GM04503 (cell line): ENCODE measurements around the gene WASF2.
A peak's percentile ranks its signal among the peaks of the same experiment; 100 is the strongest.
"Not testable (repeated sequence)": the region's sequence is repeated elsewhere in the genome, so short reads cannot be mapped to it uniquely, and the experiment has no call there.

ENCODE experiments used
- DNase-seq: peaks from one replicate; pipeline ENCODE4 v3.0.0-alpha.2; 2012; ENCODE audit warnings: low read depth

WASF2 gene

GRCh38 chr1:27448982-27449381 is 41.0 kb downstream of the WASF2 start:
- no peak for DNase-seq

GRCh38 chr1:27447883-27448282 is 42.1 kb downstream of the WASF2 start:
- DNase-seq = no peak

- DNase-seq = no peak
These were observed 42.6 kb downstream of the WASF2 start for GRCh38 chr1:27447399-27447798.

- no peak for DNase-seq
These were observed 43.4 kb downstream of the WASF2 start for GRCh38 chr1:27446496-27447020.

- DNase-seq = no peak
These were observed 44.6 kb downstream of the WASF2 start for GRCh38 chr1:27445177-27445936.

- DNase-seq = no peak
These were observed 45.3 kb downstream of the WASF2 start for GRCh38 chr1:27444632-27445031.

GRCh38 chr1:27439150-27439549 is 50.8 kb downstream of the WASF2 start:
- DNase-seq = no peak

GRCh38 chr1:27438621-27439061 is 51.3 kb downstream of the WASF2 start:
- no peak for DNase-seq

GRCh38 chr1:27436204-27437159 is 53.5 kb downstream of the WASF2 start:
- DNase-seq = peak; percentile 28

GRCh38 chr1:27435566-27436203 is 54.3 kb downstream of the WASF2 start:
- no peak for DNase-seq

- DNase-seq = no peak
These were observed 56.3 kb downstream of the WASF2 start for GRCh38 chr1:27433706-27434105.

GRCh38 chr1:27432725-27433124 is 57.2 kb downstream of the WASF2 start:
- DNase-seq = not testable (repeated sequence)

- no peak for DNase-seq
These were observed 58.4 kb downstream of the WASF2 start for GRCh38 chr1:27431601-27431940.

- no peak for DNase-seq
These were observed 58.9 kb downstream of the WASF2 start for GRCh38 chr1:27430903-27431600.

GRCh38 chr1:27429029-27429425 is 60.9 kb downstream of the WASF2 start:
- no peak for DNase-seq

- no peak for DNase-seq
These were observed 61.5 kb downstream of the WASF2 start for GRCh38 chr1:27428316-27429028.

- no peak for DNase-seq
These were observed 62.1 kb downstream of the WASF2 start for GRCh38 chr1:27427816-27428315.

GRCh38 chr1:27427329-27427728 is 62.6 kb downstream of the WASF2 start:
- DNase-seq = no peak

- DNase-seq = no peak
These were observed 66.3 kb downstream of the WASF2 start for GRCh38 chr1:27423709-27424108.

- DNase-seq = peak; percentile 86
These were observed 71.4 kb downstream of the WASF2 start for GRCh38 chr1:27418326-27419185.
